ENCODE data around the gene COL4A1. TPM values are rescaled to one million over a fixed set of nuclear protein-coding genes. Genes with fewer than 3 reads are reported as not detected.

COL4A1 gene
- polyA plus RNA-seq, 1 of the 3 experiments (the other 2 are of a cell fraction) = 30.3 TPM

GRCh38 chr13:110133425-110134235, 173.3 kb downstream of the COL4A1 start:
- H3K36me3 ChIP-seq (replicated peaks in 1 of 2; ENCODE audit: control insufficient read depth in 1 of 2, insufficient read depth in 2 of 2, low read length in 1 of 2) = no peaks in the 10 kb centered on the region
- CTCF ChIA-PET = interaction anchor here (1.0 kb wide), 1 partner anchor 264 kb away, joined by 3 read pairs; no protein-coding TSS in a partner anchor
- H2AFZ ChIP-seq (ENCODE audit: low read depth) = no peak overlapping the region
- no peak for DNase-seq
- H3K4me3 ChIP-seq (ENCODE audit: low read depth in 2 of 2, low read length in 1 of 2) = no peak overlapping the region
- no peak overlapping the region for H3K9ac ChIP-seq
- no peak overlapping the region for H3K4me2 ChIP-seq
- WGBS (ENCODE audit: low lambda C conversion rate) = 95% methylated on average over 8 of the region's 10 CpGs
- peaks cover 0 to 4% of the 10 kb centered on the region in 2 experiments; a peak in 1 of 4 replicates for H3K4me1 ChIP-seq (ENCODE audit: control insufficient read depth in 1 of 2, insufficient read depth in 2 of 2, low read depth in 1 of 2, low read length in 1 of 2)
- peaks cover 10% of the 10 kb centered on the region for H3F3A ChIP-seq (replicated peaks; ENCODE audit: insufficient read depth)
- no peaks in the 10 kb centered on the region for H3K79me2 ChIP-seq (ENCODE audit: insufficient read depth)
- no peak for TF ChIP-seq IRF3 (IDR thresholded peaks at IDR 0.05; ENCODE audit: low read depth, low read length)
- no peaks in the 10 kb centered on the region for H4K20me1 ChIP-seq (ENCODE audit: insufficient read depth)
- no peaks in the 10 kb centered on the region for H3K27me3 ChIP-seq (ENCODE audit: insufficient read depth)
- POLR2A ChIA-PET = no interaction called here
- no peaks in the 10 kb centered on the region for H3K9me2 ChIP-seq
- no peaks in the 10 kb centered on the region for H3K9me3 ChIP-seq
- H3K27ac ChIP-seq (ENCODE audit: low read depth in 2 of 2, low read length in 1 of 2) = no peak overlapping the region

- no peak overlapping the region for H3K4me3 ChIP-seq (ENCODE audit: low read depth in 2 of 2, low read length in 1 of 2)
- H4K20me1 ChIP-seq (ENCODE audit: insufficient read depth) = no peaks in the 10 kb centered on the region
- no peaks in the 10 kb centered on the region for H3K27me3 ChIP-seq (ENCODE audit: insufficient read depth)
- H3K36me3 ChIP-seq (replicated peaks in 1 of 2; ENCODE audit: control insufficient read depth in 1 of 2, insufficient read depth in 2 of 2, low read length in 1 of 2) = no peaks in the 10 kb centered on the region
- POLR2A ChIA-PET = no interaction called here
- no peak for TF ChIP-seq MXI1 (IDR thresholded peaks at IDR 0.05; ENCODE audit: low read depth, low read length)
- TF ChIP-seq FOSL2 (IDR thresholded peaks at IDR 0.05; ENCODE audit: borderline replicate concordance, low read depth) = no peak
- TF ChIP-seq FOXM1 (IDR thresholded peaks at IDR 0.05; ENCODE audit: low read depth) = no peak
- TF ChIP-seq FOXJ3 (CRISPR knock-in tag; IDR thresholded peaks at IDR 0.05) = no peak
- TF ChIP-seq TCF12 (IDR thresholded peaks at IDR 0.05) = no peak
- no peak for TF ChIP-seq EP300 (IDR thresholded peaks at IDR 0.05; ENCODE audit: borderline replicate concordance in 1 of 2, low read depth in 1 of 2, low read length in 1 of 2)
- TF ChIP-seq RXRA (IDR thresholded peaks at IDR 0.05; ENCODE audit: borderline replicate concordance, low read depth) = no peak
- TF ChIP-seq SIN3A (IDR thresholded peaks at IDR 0.05; ENCODE audit: borderline replicate concordance, low read depth, low read length) = no peak
- no peak for TF ChIP-seq ELF1 (IDR thresholded peaks at IDR 0.05)
- no peak for TF ChIP-seq MEF2A (IDR thresholded peaks at IDR 0.05; ENCODE audit: borderline replicate concordance, low read depth)
- TF ChIP-seq, protein P1, sequence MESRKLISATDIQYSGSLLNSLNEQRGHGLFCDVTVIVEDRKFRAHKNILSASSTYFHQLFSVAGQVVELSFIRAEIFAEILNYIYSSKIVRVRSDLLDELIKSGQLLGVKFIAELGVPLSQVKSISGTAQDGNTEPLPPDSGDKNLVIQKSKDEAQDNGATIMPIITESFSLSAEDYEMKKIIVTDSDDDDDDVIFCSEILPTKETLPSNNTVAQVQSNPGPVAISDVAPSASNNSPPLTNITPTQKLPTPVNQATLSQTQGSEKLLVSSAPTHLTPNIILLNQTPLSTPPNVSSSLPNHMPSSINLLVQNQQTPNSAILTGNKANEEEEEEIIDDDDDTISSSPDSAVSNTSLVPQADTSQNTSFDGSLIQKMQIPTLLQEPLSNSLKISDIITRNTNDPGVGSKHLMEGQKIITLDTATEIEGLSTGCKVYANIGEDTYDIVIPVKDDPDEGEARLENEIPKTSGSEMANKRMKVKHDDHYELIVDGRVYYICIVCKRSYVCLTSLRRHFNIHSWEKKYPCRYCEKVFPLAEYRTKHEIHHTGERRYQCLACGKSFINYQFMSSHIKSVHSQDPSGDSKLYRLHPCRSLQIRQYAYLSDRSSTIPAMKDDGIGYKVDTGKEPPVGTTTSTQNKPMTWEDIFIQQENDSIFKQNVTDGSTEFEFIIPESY (IDR thresholded peaks at IDR 0.05; ENCODE audit: borderline replicate concordance, low read depth) = no peak
- TF ChIP-seq CTCF (IDR thresholded peaks at IDR 0.05) = no peak
- TF ChIP-seq, protein P2, sequence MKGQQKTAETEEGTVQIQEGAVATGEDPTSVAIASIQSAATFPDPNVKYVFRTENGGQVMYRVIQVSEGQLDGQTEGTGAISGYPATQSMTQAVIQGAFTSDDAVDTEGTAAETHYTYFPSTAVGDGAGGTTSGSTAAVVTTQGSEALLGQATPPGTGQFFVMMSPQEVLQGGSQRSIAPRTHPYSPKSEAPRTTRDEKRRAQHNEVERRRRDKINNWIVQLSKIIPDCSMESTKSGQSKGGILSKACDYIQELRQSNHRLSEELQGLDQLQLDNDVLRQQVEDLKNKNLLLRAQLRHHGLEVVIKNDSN (IDR thresholded peaks at IDR 0.05; ENCODE audit: borderline replicate concordance, low read depth) = no peak
- WGBS (ENCODE audit: low lambda C conversion rate) = 94% methylated on average over 11 of the region's 16 CpGs
- H3K9ac ChIP-seq = no peak overlapping the region
- H3F3A ChIP-seq (replicated peaks; ENCODE audit: insufficient read depth) = peaks cover 6% of the 10 kb centered on the region
- H3K4me1 ChIP-seq (ENCODE audit: control insufficient read depth in 1 of 2, insufficient read depth in 2 of 2, low read depth in 1 of 2, low read length in 1 of 2) = peaks cover 0 to 9% of the 10 kb centered on the region in 2 experiments; a peak in 2 of 4 replicates
- no peak overlapping the region for H3K27ac ChIP-seq (ENCODE audit: low read depth in 2 of 2, low read length in 1 of 2)
- no peaks in the 10 kb centered on the region for H3K9me3 ChIP-seq
- CTCF ChIA-PET = interaction anchor here (0.6 to 1.2 kb wide), 5 partner anchors 25 to 1171 kb away, joined by 3 read pairs; no protein-coding TSS in a partner anchor
- H3K9me2 ChIP-seq = no peaks in the 10 kb centered on the region
- H3K79me2 ChIP-seq (ENCODE audit: insufficient read depth) = no peaks in the 10 kb centered on the region
- H3K4me2 ChIP-seq = no peak overlapping the region
- DNase-seq = peak; percentile 49
- no peak overlapping the region for H2AFZ ChIP-seq (ENCODE audit: low read depth)
Measured at GRCh38 chr13:110132225-110132982, 174.6 kb downstream of the COL4A1 start.
